ENCODE measurements around the gene CEP68.
A peak's percentile ranks its signal among the peaks of the same experiment; 100 is the strongest.
"Not testable (repeated sequence)": the region's sequence is repeated elsewhere in the genome, so short reads cannot be mapped to it uniquely, and the experiment has no call there.

Gene CEP68

DNA sequence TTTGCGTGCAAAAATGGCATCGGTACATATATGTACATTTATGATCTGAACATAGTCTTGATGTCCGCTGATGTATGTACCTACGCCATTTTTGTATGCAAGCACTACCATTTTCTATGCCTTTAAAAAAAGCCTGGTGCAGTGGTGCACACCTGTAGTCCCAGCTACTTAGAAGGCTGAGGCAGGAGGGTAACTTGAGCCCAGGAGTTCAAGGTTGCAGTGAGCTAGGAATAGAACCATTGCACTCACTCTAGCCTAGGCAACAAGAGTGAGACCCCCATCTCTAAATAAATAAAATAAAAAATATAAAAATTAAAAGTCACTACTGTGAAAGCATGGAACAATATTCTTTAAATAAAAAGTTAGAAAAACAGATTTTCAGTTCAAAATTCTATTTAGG lies 57.0 kb downstream of the CEP68 start:
- no peak for DNase-seq (ENCODE audit: low read depth, low spot score)
- no CpG with 5 or more reads among the region's 4 CpGs for whole genome bisulfite sequencing (ENCODE audit: insufficient coverage, insufficient read length)
- Histone ChIP-seq H3K4me1 (ENCODE audit: control insufficient read depth, insufficient read depth, low read length) (no peaks in the 10 kb centered on the region), H3K27me3 (ENCODE audit: control insufficient read depth, insufficient read depth, low read length) (no peaks in the 10 kb centered on the region), H3K9me3 (ENCODE audit: control insufficient read depth, insufficient read depth, low read length) (no peaks in the 10 kb centered on the region), H3K27ac (ENCODE audit: low read length) (no peak overlapping the region), H3K36me3 (ENCODE audit: control insufficient read depth, insufficient read depth, low read length) (no peaks in the 10 kb centered on the region), H3K4me3 (ENCODE audit: low read length) (no peak overlapping the region)

DNA sequence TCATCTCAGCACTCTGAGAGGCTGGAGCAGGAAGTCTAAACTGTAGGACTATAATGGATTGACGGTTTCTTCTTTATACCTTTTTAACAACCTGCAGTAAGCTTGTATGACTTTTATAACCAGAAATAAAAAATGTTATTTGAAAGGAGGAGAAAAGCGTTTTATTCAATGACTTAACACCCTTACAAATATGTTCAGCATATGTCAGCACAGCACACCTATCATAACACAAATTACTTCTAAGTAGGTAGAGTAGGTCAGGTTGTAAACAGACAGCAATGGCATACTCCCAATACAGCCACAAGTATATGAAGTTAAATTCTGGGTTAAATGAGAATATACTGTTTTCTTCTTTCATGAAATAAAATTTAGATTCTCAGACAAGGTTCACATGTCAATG lies 57.6 kb downstream of the CEP68 start:
- no peaks in the 10 kb centered on the region for H3K4me1 ChIP-seq (ENCODE audit: control insufficient read depth, insufficient read depth, low read length)
- no peak overlapping the region for H3K4me3 ChIP-seq (ENCODE audit: low read length)
- no peaks in the 10 kb centered on the region for H3K36me3 ChIP-seq (ENCODE audit: control insufficient read depth, insufficient read depth, low read length)
- H3K9me3 ChIP-seq (ENCODE audit: control insufficient read depth, insufficient read depth, low read length), result no peaks in the 10 kb centered on the region
- no peak for DNase-seq (ENCODE audit: low read depth, low spot score)
- no CpG with 5 or more reads among the region's 2 CpGs for WGBS (ENCODE audit: insufficient coverage, insufficient read length)
- no peaks in the 10 kb centered on the region for H3K27me3 ChIP-seq (ENCODE audit: control insufficient read depth, insufficient read depth, low read length)
- H3K27ac ChIP-seq (ENCODE audit: low read length), result no peak overlapping the region

DNA sequence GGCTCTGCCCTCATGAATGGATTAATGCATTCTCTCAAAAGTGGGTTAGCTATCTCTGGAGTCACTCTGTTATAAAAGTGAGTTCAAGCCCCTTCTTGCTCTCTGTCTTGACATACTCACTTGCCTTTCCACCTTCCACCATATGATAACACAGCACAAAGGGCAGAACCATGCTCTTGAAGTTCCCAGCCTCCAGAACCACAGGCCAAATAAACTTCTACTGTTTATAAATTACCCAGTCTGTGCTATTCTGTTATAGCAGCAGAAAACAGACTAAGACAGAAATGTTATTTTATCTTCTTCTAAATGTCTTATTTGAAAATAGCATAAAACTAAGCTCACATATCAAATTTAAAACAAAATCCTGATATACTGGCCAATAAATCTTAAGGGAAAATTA lies 58.7 kb downstream of the CEP68 start:
- Histone ChIP-seq H3K27ac (ENCODE audit: low read length) (no peak overlapping the region), H3K4me3 (ENCODE audit: low read length) (no peak overlapping the region), H3K4me1 (ENCODE audit: control insufficient read depth, insufficient read depth, low read length) (no peaks in the 10 kb centered on the region), H3K9me3 (ENCODE audit: control insufficient read depth, insufficient read depth, low read length) (no peaks in the 10 kb centered on the region), H3K36me3 (ENCODE audit: control insufficient read depth, insufficient read depth, low read length) (no peaks in the 10 kb centered on the region), H3K27me3 (ENCODE audit: control insufficient read depth, insufficient read depth, low read length) (no peaks in the 10 kb centered on the region)
- no peak for DNase-seq (ENCODE audit: low read depth, low spot score)

DNA sequence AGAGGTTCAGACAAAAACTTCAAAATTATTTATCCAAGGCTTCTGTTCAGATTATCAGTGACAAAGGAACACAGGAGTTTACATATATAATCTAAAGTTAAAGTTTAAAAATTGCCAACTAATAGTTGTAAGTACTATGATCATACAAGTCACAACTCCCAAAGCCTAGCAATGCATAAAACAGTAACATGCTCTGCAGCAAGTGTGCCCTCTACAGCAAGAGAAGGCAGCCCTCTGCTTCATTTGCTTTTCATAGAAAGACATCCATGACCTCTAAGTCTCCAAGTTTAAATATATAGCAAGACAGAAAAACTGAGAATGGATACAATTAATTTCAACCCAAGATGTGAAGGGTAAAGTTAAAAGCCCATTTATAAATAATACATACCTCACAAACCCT lies 60.4 kb downstream of the CEP68 start:
- DNase-seq (ENCODE audit: low read depth, low spot score), result no peak

DNA sequence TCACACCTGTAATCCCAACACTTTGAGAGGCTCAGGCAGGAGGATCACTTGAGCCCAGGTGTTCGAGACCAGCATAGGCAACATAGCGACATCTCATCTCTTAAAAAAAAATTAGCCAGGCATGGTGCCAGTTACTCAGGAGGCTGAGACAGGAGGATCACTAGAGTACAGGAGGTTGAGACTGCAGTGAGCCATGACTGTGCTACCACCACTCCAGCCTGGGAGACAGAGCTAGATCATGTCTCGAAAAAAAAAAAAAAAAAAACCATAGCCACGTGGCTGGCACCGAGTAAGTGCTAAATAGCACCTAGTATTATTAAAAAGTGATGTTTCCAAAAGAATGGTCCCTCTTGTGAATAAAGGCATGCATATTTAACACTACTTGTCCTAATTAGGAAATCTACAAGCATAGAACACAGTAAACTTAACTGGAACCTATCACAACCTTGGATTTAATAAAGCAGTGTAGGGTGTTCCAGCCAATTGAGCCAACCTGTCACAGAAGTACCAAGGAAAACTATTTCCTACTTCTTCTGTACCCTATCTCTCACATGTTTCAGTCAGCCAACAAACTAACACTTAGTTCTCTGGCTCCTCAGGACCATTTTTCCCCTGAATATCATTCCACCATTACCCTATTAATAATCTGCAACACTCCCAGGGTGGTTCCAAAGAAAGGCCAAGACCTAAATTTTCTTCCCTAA lies 64.9 kb downstream of the CEP68 start:
- DNase-seq (ENCODE audit: low read depth, low spot score), result no peak
- H3K9me3 ChIP-seq (ENCODE audit: control insufficient read depth, insufficient read depth, low read length), result no peaks in the 10 kb centered on the region
- no peaks in the 10 kb centered on the region for H3K27me3 ChIP-seq (ENCODE audit: control insufficient read depth, insufficient read depth, low read length)
- no CpG with 5 or more reads among the region's 5 CpGs for WGBS (ENCODE audit: insufficient coverage, insufficient read length)
- no peaks in the 10 kb centered on the region for H3K36me3 ChIP-seq (ENCODE audit: control insufficient read depth, insufficient read depth, low read length)
- no peak overlapping the region for H3K27ac ChIP-seq (ENCODE audit: low read length)
- H3K4me1 ChIP-seq (ENCODE audit: control insufficient read depth, insufficient read depth, low read length), result 0 out of 2 replicates have a peak, but pooled peaks cover 1% of the 10 kb centered on the region
- no peak overlapping the region for H3K4me3 ChIP-seq (ENCODE audit: low read length)

More for the DNA sequence above, 60.4 kb downstream of the CEP68 start:
- Histone ChIP-seq H3K4me1 (ENCODE audit: control insufficient read depth, insufficient read depth, low read length) (no peaks in the 10 kb centered on the region), H3K27me3 (ENCODE audit: control insufficient read depth, insufficient read depth, low read length) (no peaks in the 10 kb centered on the region), H3K9me3 (ENCODE audit: control insufficient read depth, insufficient read depth, low read length) (no peaks in the 10 kb centered on the region), H3K4me3 (ENCODE audit: low read length) (no peak overlapping the region), H3K36me3 (ENCODE audit: control insufficient read depth, insufficient read depth, low read length) (no peaks in the 10 kb centered on the region), H3K27ac (ENCODE audit: low read length) (no peak overlapping the region)

DNA sequence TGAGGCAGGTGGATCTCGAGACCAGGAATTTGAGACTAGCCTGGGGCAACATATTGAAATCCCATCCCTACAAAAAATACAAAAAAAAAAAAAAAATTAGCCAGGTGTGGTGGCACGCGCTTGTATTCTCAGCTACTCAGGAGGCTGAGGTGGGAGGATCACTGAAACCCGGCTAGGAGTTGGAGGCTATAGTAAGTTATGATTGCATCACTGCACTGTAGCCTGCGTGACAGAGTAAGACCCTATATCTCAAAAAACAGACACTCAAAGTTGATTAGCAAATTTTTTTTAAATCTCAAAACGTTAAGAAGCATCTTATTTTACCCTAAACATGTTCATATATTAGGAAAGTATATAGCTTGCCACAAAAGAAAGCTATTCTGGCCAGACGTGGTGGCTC lies 66.1 kb downstream of the CEP68 start:
- no peaks in the 10 kb centered on the region for H3K27me3 ChIP-seq (ENCODE audit: control insufficient read depth, insufficient read depth, low read length)
- H3K27ac ChIP-seq (ENCODE audit: low read length), result no peak overlapping the region
- DNase-seq (ENCODE audit: low read depth, low spot score), result no peak
- H3K9me3 ChIP-seq (ENCODE audit: control insufficient read depth, insufficient read depth, low read length), result no peaks in the 10 kb centered on the region
- H3K4me1 ChIP-seq (ENCODE audit: control insufficient read depth, insufficient read depth, low read length), result 0 out of 2 replicates have a peak, but pooled peaks cover 1% of the 10 kb centered on the region
- no peak overlapping the region for H3K4me3 ChIP-seq (ENCODE audit: low read length)
- H3K36me3 ChIP-seq (ENCODE audit: control insufficient read depth, insufficient read depth, low read length), result no peaks in the 10 kb centered on the region
- WGBS (ENCODE audit: insufficient coverage, insufficient read length), result no CpG with 5 or more reads among the region's 7 CpGs

DNA sequence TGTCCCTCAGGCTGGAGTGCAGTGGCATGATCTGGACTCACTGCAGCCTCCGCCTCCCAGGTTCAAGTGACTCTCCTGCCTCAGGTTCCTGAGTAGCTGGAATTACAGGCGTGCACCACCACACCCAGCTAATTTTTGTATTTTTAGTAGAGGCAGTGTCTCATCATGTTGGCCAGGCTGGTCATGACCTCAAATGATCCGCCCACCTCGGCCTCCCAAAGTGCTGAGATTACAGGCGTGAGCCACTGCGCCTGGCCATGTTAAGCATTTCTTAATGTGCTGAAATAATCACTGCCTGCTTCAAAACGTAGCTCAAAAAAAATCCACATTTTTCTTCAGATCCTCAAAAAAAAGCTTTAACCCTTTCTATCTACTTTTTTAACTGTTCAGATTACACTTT lies 69.2 kb downstream of the CEP68 start:
- WGBS (ENCODE audit: insufficient coverage, insufficient read length), result no CpG with 5 or more reads among the region's 7 CpGs
- not testable (repeated sequence) for H3K4me1 ChIP-seq (ENCODE audit: control insufficient read depth, insufficient read depth, low read length); H3K27ac ChIP-seq (ENCODE audit: low read length)

DNA sequence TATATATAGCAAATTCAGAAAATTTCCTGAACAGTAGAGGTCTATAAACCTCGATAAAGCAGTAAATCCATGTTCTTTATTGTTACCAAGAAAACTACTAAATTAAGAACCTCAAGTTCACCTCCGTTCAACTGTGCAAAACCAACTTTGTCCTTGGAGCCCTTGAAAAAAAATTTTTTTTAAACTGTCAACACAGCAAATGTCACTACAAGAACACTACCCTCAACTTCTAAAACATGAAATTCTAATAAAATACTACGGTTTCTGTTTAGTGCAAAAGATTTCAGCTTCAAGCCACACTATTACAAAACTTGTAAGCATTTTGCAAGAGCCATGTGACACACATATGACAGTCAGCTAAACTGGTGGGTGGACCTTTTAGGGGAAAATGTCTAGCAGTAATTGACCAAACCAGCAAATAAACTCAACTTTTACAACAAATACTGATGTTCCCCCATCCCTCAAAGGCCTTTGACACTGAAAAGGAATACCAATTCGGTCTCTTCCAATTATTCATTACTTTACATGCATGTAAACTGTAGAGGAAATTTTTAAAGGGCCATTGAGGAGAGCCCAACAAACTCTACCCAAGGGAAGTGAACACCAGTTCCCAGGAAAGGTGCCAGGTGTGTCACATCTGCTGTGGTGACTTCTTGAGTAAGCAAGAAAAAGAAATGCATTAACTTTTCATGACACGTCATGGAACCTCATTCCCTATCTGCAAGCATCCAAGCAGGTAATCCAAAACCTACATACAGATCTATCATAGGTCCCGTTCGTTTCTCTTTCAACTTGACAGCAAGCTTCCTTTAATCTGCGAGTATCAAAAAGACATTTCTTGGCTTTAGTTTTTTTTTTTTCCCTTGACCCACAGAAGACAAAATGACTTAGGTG lies 72.3 kb downstream of the CEP68 start:
- H3K27me3 ChIP-seq (ENCODE audit: control insufficient read depth, insufficient read depth, low read length), result no peaks in the 10 kb centered on the region
- no peak for DNase-seq (ENCODE audit: low read depth, low spot score)
- WGBS (ENCODE audit: insufficient coverage, insufficient read length), result no CpG with 5 or more reads among the region's 8 CpGs
- H3K4me1 ChIP-seq (ENCODE audit: control insufficient read depth, insufficient read depth, low read length), result 0 out of 2 replicates have a peak, but pooled peaks cover 1% of the 10 kb centered on the region
- peak overlapping the region; percentile 83; the same call in 1 of the 2 replicates for H3K4me3 ChIP-seq (ENCODE audit: low read length)
- no peaks in the 10 kb centered on the region for H3K9me3 ChIP-seq (ENCODE audit: control insufficient read depth, insufficient read depth, low read length)
- no peaks in the 10 kb centered on the region for H3K36me3 ChIP-seq (ENCODE audit: control insufficient read depth, insufficient read depth, low read length)
- H3K27ac ChIP-seq (ENCODE audit: low read length), result no peak overlapping the region

More for the DNA sequence above, 69.2 kb downstream of the CEP68 start:
- H3K9me3 ChIP-seq (ENCODE audit: control insufficient read depth, insufficient read depth, low read length); H3K4me3 ChIP-seq (ENCODE audit: low read length); H3K27me3 ChIP-seq (ENCODE audit: control insufficient read depth, insufficient read depth, low read length); DNase-seq (ENCODE audit: low read depth, low spot score); H3K36me3 ChIP-seq (ENCODE audit: control insufficient read depth, insufficient read depth, low read length): not testable (repeated sequence)

DNA sequence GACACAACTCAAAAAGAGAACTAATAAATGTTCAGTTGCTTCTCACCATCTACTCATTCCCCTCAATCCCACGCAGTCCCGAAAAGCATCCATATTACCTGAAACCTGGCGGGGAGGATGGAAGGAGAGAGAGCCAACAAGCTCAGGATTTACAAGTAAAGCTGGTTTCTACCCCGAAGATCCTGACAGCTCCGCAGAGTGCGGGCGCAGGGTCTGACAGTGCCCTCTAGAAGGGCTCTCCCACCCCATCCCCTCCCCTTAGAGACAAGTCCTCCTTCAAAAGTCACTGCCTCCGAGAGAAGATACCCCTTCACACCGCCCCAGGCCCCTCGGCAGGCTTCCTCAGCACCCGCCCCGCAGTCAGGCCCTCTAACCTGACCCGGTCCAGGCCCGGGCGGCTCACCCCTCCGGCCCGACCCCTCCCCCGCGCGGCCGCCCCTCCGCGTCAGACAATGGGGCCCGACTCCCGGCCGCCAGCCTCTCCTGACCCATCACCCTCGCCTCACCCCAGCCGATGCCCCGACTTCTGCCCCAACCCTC lies 73.1 kb downstream of the CEP68 start:
- no peak for DNase-seq (ENCODE audit: low read depth, low spot score)
- Histone ChIP-seq H3K4me3 (ENCODE audit: low read length) (peak overlapping the region; percentile 83), H3K27me3 (ENCODE audit: control insufficient read depth, insufficient read depth, low read length) (no peaks in the 10 kb centered on the region), H3K4me1 (ENCODE audit: control insufficient read depth, insufficient read depth, low read length) (0 out of 2 replicates have a peak, but pooled peaks cover 1% of the 10 kb centered on the region), H3K27ac (ENCODE audit: low read length) (no peak overlapping the region), H3K36me3 (ENCODE audit: control insufficient read depth, insufficient read depth, low read length) (no peaks in the 10 kb centered on the region), H3K9me3 (ENCODE audit: control insufficient read depth, insufficient read depth, low read length) (no peaks in the 10 kb centered on the region)
- WGBS (ENCODE audit: insufficient coverage, insufficient read length), result no CpG with 5 or more reads among the region's 29 CpGs

DNA sequence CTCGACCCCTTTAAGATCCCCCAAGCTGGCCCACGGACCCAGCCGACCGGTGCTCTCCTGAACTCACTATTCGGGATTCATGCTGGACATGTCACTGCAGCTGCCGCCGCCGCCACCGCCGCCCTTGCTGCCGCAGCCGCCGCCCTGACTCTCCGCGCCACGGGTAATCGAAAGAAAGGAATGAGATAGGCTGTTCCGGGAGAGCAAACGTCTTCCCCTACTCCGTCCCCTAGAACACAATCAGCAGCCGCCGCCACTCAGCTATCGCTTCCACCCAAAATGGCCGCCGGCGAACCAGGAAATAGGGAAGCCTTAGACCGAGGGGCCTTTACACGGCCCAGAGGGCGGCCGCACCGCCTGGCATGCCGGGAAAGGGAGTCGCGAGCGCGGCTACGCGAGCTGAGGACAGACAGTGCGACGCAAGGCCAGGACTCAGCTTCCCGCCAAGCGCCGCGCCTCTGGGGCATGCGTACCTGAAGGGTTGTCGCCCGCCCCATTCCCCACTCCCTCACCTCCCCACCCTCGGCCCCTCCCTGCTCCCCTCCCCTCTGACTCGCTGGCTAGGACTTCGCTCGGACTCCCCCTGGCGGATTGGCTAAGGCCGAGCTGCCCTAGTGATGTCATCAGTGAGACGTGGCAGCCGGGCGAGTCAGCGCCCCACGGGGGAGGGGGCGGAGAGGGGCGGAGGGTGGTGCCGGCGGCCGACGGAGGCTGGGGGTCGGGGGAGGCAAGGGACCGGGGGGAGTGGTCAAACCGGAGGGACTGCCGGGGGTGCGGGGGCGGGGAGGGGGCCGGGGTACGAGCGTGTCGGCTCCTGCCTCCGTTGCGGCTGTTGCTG lies 73.8 kb downstream of the CEP68 start, which contains the start of gene RAB1A:
RAB1A (minus strand) TSS at position 281 of the 838 bp plus-strand sequence; CDS start at position 90, 191 bp downstream.
- Histone ChIP-seq H3K4me1 (ENCODE audit: control insufficient read depth, insufficient read depth, low read length) (0 out of 2 replicates have a peak, but pooled peaks cover 1% of the 10 kb centered on the region), H3K27ac (ENCODE audit: low read length) (no peak within 1 kb of the TSS), H3K4me3 (ENCODE audit: low read length) (peak within 1 kb of the TSS; percentile 83), H3K27me3 (ENCODE audit: control insufficient read depth, insufficient read depth, low read length) (no peaks in the 10 kb centered on the region), H3K36me3 (ENCODE audit: control insufficient read depth, insufficient read depth, low read length) (no peaks in the 10 kb centered on the region), H3K9me3 (ENCODE audit: control insufficient read depth, insufficient read depth, low read length) (no peaks in the 10 kb centered on the region)
- DNase-seq (ENCODE audit: low read depth, low spot score), result peak; percentile 96
- no CpG with 5 or more reads among the region's 76 CpGs for WGBS (ENCODE audit: insufficient coverage, insufficient read length)
